ENCODE results near the gene XPO4.

The XPO4 gene

GRCh38 chr13:20828539-20829364, 73.8 kb downstream of the XPO4 start:
- H3K4me1 ChIP-seq (ENCODE audit: insufficient read depth, low read length): peaks cover 14% of the 10 kb centered on the region
- no peaks in the 10 kb centered on the region for H3K9me3 ChIP-seq (ENCODE audit: control insufficient read depth, insufficient read depth, low read length)
- no peaks in the 10 kb centered on the region for H3K36me3 ChIP-seq (ENCODE audit: insufficient read depth, low read length)
- no peak overlapping the region for H3K9ac ChIP-seq (ENCODE audit: low read depth, low read length)

GRCh38 chr13:20826843-20827560, 75.5 kb downstream of the XPO4 start:
- Histone ChIP-seq H3K36me3 (ENCODE audit: insufficient read depth, low read length) (no peaks in the 10 kb centered on the region; the same call in 1 of the 2 replicates), H3K9ac (ENCODE audit: low read depth, low read length) (no peak overlapping the region), H3K9me3 (ENCODE audit: control insufficient read depth, insufficient read depth, low read length) (no peaks in the 10 kb centered on the region), H3K4me1 (ENCODE audit: insufficient read depth, low read length) (peaks cover 14% of the 10 kb centered on the region)

GRCh38 chr13:20826301-20826700, 76.2 kb downstream of the XPO4 start:
- no peak overlapping the region for H3K9ac ChIP-seq (ENCODE audit: low read depth, low read length)

GRCh38 chr13:20825477-20825875, 77.1 kb downstream of the XPO4 start:
- Histone ChIP-seq H3K9ac (ENCODE audit: low read depth, low read length) (no peak overlapping the region), H3K9me3 (ENCODE audit: control insufficient read depth, insufficient read depth, low read length) (no peaks in the 10 kb centered on the region), H3K4me1 (ENCODE audit: insufficient read depth, low read length) (peaks cover 14% of the 10 kb centered on the region), H3K36me3 (ENCODE audit: insufficient read depth, low read length) (no peaks in the 10 kb centered on the region; the same call in 1 of the 2 replicates)

More at GRCh38 chr13:20826301-20826700, 76.2 kb downstream of the XPO4 start:
- H3K36me3 ChIP-seq (ENCODE audit: insufficient read depth, low read length): no peaks in the 10 kb centered on the region; the same call in 1 of the 2 replicates
- H3K4me1 ChIP-seq (ENCODE audit: insufficient read depth, low read length): peaks cover 14% of the 10 kb centered on the region
- H3K9me3 ChIP-seq (ENCODE audit: control insufficient read depth, insufficient read depth, low read length): no peaks in the 10 kb centered on the region

- Histone ChIP-seq H3K36me3 (ENCODE audit: insufficient read depth, low read length) (no peaks in the 10 kb centered on the region; the same call in 1 of the 2 replicates), H3K9ac (ENCODE audit: low read depth, low read length) (no peak overlapping the region), H3K4me1 (ENCODE audit: insufficient read depth, low read length) (peaks cover 14% of the 10 kb centered on the region)
These were observed 77.6 kb downstream of the XPO4 start for GRCh38 chr13:20824762-20825476.

GRCh38 chr13:20823071-20823470, 79.5 kb downstream of the XPO4 start:
- H3K4me1 ChIP-seq (ENCODE audit: insufficient read depth, low read length): peaks cover 14% of the 10 kb centered on the region
- no peaks in the 10 kb centered on the region for H3K9me3 ChIP-seq (ENCODE audit: control insufficient read depth, insufficient read depth, low read length)

More at GRCh38 chr13:20824762-20825476, 77.6 kb downstream of the XPO4 start:
- H3K9me3 ChIP-seq (ENCODE audit: control insufficient read depth, insufficient read depth, low read length): no peaks in the 10 kb centered on the region

GRCh38 chr13:20822406-20822805, 80.1 kb downstream of the XPO4 start:
- peaks cover 13% of the 10 kb centered on the region for H3K4me1 ChIP-seq (ENCODE audit: insufficient read depth, low read length)
- peaks cover 3% of the 10 kb centered on the region for H3K36me3 ChIP-seq (ENCODE audit: insufficient read depth, low read length)
- no peak overlapping the region for H3K9ac ChIP-seq (ENCODE audit: low read depth, low read length)
- no peaks in the 10 kb centered on the region for H3K9me3 ChIP-seq (ENCODE audit: control insufficient read depth, insufficient read depth, low read length)

More at GRCh38 chr13:20823071-20823470, 79.5 kb downstream of the XPO4 start:
- peaks cover 3% of the 10 kb centered on the region for H3K36me3 ChIP-seq (ENCODE audit: insufficient read depth, low read length)
- no peak overlapping the region for H3K9ac ChIP-seq (ENCODE audit: low read depth, low read length)

- no peak overlapping the region for H3K9ac ChIP-seq (ENCODE audit: low read depth, low read length)
- H3K36me3 ChIP-seq (ENCODE audit: insufficient read depth, low read length): peaks cover 3% of the 10 kb centered on the region
- H3K4me1 ChIP-seq (ENCODE audit: insufficient read depth, low read length): peaks cover 1% of the 10 kb centered on the region
- H3K9me3 ChIP-seq (ENCODE audit: control insufficient read depth, insufficient read depth, low read length): no peaks in the 10 kb centered on the region
These were observed 82.8 kb downstream of the XPO4 start for GRCh38 chr13:20819715-20820114.

- Histone ChIP-seq H3K9ac (ENCODE audit: low read depth, low read length) (no peak overlapping the region), H3K9me3 (ENCODE audit: control insufficient read depth, insufficient read depth, low read length) (no peaks in the 10 kb centered on the region), H3K4me1 (ENCODE audit: insufficient read depth, low read length) (no peaks in the 10 kb centered on the region), H3K36me3 (ENCODE audit: insufficient read depth, low read length) (peaks cover 3% of the 10 kb centered on the region)
These were observed 87.1 kb downstream of the XPO4 start for GRCh38 chr13:20815464-20815863.

GRCh38 chr13:20814224-20814910, 88.2 kb downstream of the XPO4 start:
- no peaks in the 10 kb centered on the region for H3K4me1 ChIP-seq (ENCODE audit: insufficient read depth, low read length)
- H3K9me3 ChIP-seq (ENCODE audit: control insufficient read depth, insufficient read depth, low read length): no peaks in the 10 kb centered on the region
- H3K9ac ChIP-seq (ENCODE audit: low read depth, low read length): no peak overlapping the region
- H3K36me3 ChIP-seq (ENCODE audit: insufficient read depth, low read length): peaks cover 7% of the 10 kb centered on the region

- Histone ChIP-seq H3K9ac (ENCODE audit: low read depth, low read length) (no peak overlapping the region), H3K4me1 (ENCODE audit: insufficient read depth, low read length) (no peaks in the 10 kb centered on the region), H3K36me3 (ENCODE audit: insufficient read depth, low read length) (peaks cover 12% of the 10 kb centered on the region), H3K9me3 (ENCODE audit: control insufficient read depth, insufficient read depth, low read length) (no peaks in the 10 kb centered on the region)
These were observed 89.7 kb downstream of the XPO4 start for GRCh38 chr13:20812890-20813289.

GRCh38 chr13:20810808-20811207, 91.7 kb downstream of the XPO4 start:
- peaks cover 12% of the 10 kb centered on the region for H3K36me3 ChIP-seq (ENCODE audit: insufficient read depth, low read length)
- H3K4me1 ChIP-seq (ENCODE audit: insufficient read depth, low read length): no peaks in the 10 kb centered on the region
- H3K9ac ChIP-seq (ENCODE audit: low read depth, low read length): no peak overlapping the region
- H3K9me3 ChIP-seq (ENCODE audit: control insufficient read depth, insufficient read depth, low read length): no peaks in the 10 kb centered on the region

- no peak overlapping the region for H3K9ac ChIP-seq (ENCODE audit: low read depth, low read length)
- no peaks in the 10 kb centered on the region for H3K4me1 ChIP-seq (ENCODE audit: insufficient read depth, low read length)
- peaks cover 15% of the 10 kb centered on the region for H3K36me3 ChIP-seq (ENCODE audit: insufficient read depth, low read length)
- H3K9me3 ChIP-seq (ENCODE audit: control insufficient read depth, insufficient read depth, low read length): no peaks in the 10 kb centered on the region
These were observed 93.7 kb downstream of the XPO4 start for GRCh38 chr13:20808874-20809273.
